HG03469 (cell line): ENCODE data around the gene MYCBPAP.

ENCODE experiments used
- ATAC-seq: cut with Tn5 transposase; IDR thresholded peaks from one replicate; pipeline ENCODE4 v1.9.1; 2021; ENCODE audit warnings: mild to moderate bottlenecking, moderate library complexity, moderate number of reproducible peaks; ENCODE audit not compliant: unreplicated experiment

Gene MYCBPAP

GRCh38 chr17:50487213-50488096, 20.8 kb upstream of the MYCBPAP start:
- ATAC-seq: no peak

GRCh38 chr17:50488880-50489279, 19.4 kb upstream of the MYCBPAP start:
- ATAC-seq: no peak

- no peak for ATAC-seq
These were observed 16.7 kb upstream of the MYCBPAP start for GRCh38 chr17:50491505-50491904.

- no peak for ATAC-seq
These were observed 16.0 kb upstream of the MYCBPAP start for GRCh38 chr17:50492214-50492613.

- no peak for ATAC-seq
These were observed 14.5 kb upstream of the MYCBPAP start for GRCh38 chr17:50493744-50494143.

- no peak for ATAC-seq
These were observed 12.9 kb upstream of the MYCBPAP start for GRCh38 chr17:50495217-50495823.

- no peak for ATAC-seq
These were observed 12.3 kb upstream of the MYCBPAP start for GRCh38 chr17:50495918-50496317.

GRCh38 chr17:50498021-50498874, 10.0 kb upstream of the MYCBPAP start:
- no peak for ATAC-seq

- no peak for ATAC-seq
These were observed 9.0 kb upstream of the MYCBPAP start for GRCh38 chr17:50499270-50499669.

GRCh38 chr17:50499721-50500120, 8.5 kb upstream of the MYCBPAP start:
- ATAC-seq: no peak

- no peak for ATAC-seq
These were observed 7.2 kb upstream of the MYCBPAP start for GRCh38 chr17:50501054-50501453.

GRCh38 chr17:50502301-50502990, 5.8 kb upstream of the MYCBPAP start:
- ATAC-seq: no peak

GRCh38 chr17:50505591-50506130, 2.6 kb upstream of the MYCBPAP start:
- no peak for ATAC-seq

- no peak for ATAC-seq
These were observed 1.9 kb upstream of the MYCBPAP start for GRCh38 chr17:50506298-50506697.

- ATAC-seq: no peak
These were observed 578 bp downstream of the MYCBPAP start for GRCh38 chr17:50508573-50509460.

GRCh38 chr17:50511058-50511457, 2.8 kb downstream of the MYCBPAP start:
- peak; percentile 64 for ATAC-seq

GRCh38 chr17:50513495-50513894, 5.3 kb downstream of the MYCBPAP start:
- ATAC-seq: no peak

- no peak for ATAC-seq
These were observed 6.1 kb downstream of the MYCBPAP start for GRCh38 chr17:50514388-50514787.

- ATAC-seq: no peak
These were observed 6.9 kb downstream of the MYCBPAP start for GRCh38 chr17:50514936-50515702.
